GM21390 (cell line): Measurements from ENCODE around the gene CLDN9.
A peak's percentile ranks its signal among the peaks of the same experiment; 100 is the strongest.

Source experiments
- ATAC-seq: cut with Tn5 transposase; IDR thresholded peaks from one replicate; pipeline ENCODE4 v1.9.1; 2021; ENCODE audit not compliant: unreplicated experiment

CLDN9 gene

DNA sequence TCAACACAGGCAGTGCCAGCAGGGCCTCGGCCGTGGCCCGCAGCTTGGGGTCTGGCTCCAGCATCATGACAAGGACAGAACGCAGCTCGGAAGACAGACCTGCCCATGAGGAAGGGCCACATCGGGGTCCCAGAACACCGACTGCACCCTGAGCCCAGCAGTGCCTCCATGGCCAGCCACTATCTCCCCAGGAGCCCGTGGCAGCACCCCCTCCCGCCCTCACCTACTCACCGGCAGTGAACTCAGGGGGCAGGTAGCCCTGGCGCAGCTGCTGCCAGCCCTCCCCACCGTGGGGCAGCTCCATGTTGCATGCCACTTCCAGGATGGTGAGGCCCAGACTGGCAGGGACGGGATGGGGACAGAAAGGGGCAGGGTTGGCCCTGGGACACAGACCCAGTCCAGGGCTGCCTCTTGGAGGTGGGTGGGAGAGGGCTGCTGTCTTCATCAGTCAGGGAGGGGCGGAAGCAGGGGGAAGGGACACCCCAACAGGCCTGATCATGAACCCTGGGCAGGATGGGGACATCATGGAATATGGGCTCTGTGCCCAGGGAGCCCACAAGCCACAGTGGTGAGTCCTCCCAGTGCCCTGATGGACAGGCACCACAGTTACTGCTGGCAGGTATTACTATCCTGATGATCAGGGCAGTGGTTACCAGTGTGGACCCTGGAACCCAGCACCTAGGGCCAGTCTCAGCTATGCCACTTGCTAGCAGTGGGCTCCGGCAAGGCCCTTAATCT lies 38.2 kb upstream of the CLDN9 start:
- no peak for ATAC-seq

DNA sequence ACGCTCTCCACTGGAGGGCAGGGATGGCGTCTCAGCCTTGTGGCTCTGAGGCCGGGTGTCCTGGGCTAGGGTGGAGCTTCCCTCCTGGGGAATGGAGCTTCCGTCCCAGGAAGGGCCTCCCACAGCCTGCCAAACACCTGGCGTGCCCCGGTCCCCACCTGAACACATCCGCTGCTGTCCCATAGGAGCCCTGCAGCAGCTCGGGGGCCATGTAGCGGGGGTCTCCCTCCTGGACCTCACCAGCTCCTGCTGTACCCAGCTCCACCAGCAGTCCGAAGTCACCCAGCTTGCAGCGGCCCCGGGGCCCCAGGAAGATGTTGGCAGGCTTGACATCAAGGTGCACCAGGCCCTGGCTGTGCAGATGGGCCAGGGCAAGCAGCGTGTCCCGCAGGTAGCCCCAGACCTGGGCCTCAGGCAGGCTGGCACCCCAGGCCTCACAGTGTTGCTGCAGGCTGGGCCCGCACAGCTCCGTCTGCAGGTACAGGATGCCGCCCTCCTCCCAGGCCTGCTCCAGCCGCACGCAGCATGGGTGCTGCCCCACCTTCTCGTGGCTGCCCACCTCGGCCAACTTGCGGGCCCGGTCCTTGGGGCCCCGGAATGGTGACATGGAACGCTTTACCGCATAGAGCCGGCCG lies 37.4 kb upstream of the CLDN9 start:
- ATAC-seq = no peak

DNA sequence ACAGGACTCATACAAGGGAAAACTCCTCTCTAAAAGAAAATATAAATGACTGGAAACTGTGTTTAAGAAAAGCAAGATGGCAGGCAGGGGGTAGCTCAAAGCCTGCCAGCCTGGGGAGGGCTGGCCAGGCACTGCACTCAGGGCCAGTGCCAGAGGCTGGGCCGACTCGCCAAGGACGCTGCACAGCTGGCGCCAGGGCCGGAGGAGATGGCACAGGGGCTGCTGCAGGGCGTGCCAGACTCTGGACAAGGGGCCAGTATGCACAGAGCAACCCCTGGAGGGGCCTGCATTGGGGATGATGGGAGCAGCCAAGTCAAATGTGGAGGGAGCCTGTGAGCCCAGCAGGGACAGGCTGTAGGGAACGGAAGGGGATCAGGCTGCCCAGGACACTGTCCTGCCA lies 36.5 kb upstream of the CLDN9 start:
- ATAC-seq = no peak

DNA sequence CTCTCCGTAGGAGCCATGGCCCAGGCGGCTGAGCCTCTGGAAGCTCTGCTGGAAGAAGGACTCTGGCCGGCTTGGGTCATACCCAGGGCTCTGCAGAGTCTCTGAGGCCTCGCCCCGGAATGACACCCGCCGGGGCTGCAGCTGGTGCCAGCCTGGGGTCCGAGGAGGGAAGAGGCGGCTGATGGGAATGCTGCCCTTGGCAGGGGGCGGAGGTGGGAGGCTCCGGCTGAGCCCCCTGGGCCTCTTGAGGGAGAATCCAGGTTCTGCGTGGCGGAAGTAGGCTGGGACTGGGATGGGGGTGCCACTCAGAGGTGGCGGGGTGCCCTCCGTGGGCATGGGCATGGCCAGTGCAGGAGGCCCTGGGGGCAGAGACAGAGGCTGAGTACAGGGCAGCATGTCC lies 36.0 kb upstream of the CLDN9 start:
- ATAC-seq = no peak

DNA sequence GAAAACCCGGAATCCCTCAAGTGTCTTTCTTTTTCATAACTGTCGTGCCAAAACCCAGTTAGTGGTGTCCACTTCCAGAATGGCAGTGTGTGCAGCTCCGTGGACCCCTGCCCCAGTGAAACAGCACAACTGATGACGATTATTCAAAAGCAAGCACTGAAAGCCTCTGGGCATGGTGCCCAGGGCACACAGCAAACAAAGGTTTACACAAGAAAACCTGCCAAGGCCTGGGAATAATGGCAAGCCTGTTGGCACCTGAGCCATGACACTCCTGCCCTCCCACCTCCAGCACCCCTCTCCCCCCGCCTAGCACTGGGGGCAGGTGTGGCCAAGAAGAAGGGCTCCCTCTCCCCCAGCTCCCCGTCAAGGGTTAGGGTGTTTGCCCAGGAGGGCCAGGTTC lies 35.3 kb upstream of the CLDN9 start:
- no peak for ATAC-seq

DNA sequence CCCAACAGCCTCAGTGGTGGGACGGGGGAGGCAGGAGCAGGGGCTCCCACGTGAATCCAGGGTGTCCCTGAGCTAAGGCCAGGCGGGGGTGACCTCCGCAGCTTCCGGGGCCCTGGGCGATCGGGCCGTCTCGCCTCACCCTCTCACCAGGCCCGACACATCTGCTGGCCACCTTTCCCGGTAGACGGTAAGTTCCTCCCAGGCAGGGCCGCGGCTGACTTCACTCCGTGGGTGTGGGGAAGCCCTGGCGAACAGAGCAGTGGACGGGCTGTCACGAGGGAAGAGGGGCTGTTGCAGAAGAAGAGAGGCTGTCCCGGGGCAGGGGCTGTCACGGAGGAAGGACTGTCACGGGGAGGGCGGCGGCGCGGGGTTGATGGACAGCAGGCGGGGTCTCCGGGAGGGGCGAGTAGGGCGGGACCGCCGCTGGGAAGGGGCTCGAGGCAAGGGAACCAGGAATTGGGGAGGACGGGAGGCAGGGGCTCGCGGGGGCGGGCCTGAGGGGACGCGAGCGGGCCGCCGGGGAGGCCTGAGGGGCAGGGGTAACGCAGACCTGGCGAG lies 33.0 kb upstream of the CLDN9 start:
- ATAC-seq = peak; percentile 7

DNA sequence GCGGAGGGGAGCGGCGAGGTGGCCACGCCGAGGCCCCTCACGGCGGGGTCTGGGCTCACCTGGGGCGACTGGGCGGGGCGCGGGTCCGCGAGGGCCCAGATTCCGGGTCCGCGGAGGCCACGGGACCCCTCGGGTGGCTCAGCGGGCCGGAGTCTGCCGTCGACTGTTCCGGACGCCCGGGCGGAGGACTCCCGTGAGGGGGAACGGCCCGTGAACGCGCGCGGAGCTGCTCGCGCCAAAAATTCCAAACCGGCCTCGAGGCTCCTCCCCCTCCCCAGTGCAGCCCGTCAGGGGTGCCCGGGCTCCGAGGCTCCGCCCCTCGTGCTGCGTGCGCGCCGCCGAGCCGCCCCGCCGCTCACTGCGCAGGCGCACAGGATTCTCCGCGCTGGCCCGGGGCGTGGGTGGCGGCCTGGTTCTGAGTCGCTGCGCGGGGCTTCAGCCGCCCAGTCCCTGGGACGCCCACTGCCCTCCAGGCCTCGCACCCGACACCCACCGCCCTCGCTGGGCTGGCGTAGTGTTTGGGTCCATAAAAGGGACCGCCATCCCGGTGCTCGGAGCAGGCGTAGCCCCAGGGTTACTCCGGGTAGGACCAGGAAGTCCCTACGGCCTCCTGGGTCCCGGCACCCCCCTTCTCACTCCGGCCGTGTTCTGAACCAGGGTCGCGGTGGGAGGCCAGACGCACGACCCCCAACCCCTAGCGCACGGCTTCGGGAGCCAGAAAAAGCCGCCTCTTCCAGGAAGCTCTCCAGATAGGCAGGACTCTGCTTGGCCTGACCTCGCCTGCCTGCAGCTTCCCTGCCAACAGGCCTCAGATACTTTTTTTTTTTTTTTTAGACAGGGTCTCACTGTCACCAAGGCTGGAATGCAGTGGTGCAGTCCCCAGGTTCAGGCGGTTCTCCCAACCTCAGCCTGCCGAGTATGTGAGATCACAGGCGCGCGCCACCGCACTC lies 32.2 kb upstream of the CLDN9 start, which contains the start of gene PKMYT1:
Gene PKMYT1 (minus strand): TSS at position 220 of the 950 bp plus-strand sequence. CDS start 789 bp downstream, outside the sequence.
- ATAC-seq = peak; percentile 58

DNA sequence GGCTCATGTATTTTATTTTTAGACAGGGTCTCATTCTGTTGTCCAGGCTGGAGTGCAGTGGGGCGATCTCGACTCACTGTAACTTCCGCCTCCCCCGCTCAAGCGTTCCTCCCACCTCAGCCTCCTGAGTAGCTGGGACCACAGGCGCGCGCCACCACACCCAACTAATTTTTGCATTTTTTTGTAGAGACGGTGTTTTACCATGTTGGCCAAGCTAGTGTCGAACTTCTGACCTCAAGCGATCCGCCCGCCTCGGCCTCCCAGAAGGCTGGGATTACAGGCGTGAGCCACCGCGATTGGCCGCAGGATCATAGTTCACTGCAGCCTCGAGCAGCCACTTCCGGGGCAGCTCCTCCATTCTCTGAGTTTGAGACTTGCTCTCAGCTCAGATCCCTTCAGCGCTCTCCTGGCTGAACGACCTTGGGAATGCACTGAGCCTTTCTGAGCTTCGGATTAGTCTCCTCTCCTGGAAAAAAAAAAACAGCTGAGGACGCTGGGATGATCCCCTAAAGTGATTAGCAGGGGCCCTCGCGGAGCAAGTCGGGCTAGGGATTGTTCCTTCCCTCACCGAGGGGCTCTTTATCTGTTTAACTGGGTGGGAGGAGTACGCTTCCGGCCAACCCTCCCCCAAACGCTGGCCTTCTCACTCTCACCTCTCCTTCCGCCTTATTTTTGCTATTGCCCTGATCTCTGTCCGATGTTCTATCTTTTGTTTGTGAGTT lies 31.4 kb upstream of the CLDN9 start:
- no peak for ATAC-seq

DNA sequence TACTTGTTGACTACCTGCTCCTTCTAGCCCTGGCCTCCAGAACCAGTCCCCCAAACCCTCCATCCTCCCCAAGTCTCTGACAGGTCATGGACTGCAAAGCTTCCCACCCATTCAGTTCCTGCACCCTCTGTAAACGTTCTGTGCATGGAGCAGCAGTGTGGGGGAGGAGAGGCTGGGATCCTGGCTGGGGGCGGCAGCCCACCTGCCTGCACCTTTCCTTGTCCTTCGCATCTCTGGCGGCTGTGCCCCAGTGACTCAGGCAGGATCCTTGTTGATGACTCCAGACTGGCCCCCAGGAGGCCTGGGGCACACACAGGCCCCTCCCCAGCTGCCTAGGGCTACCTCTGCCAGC lies 30.8 kb upstream of the CLDN9 start:
- no peak for ATAC-seq

DNA sequence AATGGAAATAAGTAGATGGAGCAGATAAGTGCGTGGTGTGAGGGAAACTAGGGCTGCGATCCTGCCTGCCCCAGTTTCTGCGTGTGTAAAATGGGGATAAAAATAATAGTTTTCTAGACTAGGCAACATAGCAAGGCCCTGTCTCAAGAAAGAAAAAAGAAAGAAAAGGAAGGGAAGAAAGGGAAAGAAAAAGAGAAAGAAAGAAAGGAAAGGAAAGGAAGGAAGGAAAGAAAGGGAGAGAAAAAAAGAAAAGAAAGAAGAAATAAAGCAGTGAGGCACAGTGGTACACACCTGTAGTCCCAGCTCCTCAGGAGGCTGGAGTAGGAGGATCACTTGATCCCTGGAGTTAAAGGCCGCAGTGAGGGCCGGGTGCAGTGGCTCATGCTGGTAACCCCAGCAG lies 30.3 kb upstream of the CLDN9 start:
- no peak for ATAC-seq

DNA sequence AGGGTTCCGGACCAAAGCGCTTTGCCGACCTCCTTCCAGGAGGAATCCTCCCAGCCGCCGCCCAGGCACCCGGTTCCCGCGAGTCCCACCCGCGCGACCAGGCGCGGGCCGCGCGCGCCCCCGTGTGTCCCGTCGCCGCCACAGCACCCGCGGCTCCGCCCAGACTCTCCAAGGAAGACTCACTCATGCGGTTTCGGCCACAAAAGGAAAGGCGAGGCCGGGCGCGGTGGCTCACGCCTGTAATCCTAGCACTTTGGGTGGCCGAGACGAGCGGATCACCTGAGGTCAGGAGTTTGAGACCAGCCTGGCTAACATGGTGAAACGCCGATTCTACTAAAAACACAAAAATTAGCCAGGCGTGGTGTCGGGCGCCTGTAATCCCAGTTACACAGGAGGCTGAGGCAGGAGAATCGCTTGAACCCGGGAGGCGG lies 29.0 kb upstream of the CLDN9 start:
- no peak for ATAC-seq

DNA sequence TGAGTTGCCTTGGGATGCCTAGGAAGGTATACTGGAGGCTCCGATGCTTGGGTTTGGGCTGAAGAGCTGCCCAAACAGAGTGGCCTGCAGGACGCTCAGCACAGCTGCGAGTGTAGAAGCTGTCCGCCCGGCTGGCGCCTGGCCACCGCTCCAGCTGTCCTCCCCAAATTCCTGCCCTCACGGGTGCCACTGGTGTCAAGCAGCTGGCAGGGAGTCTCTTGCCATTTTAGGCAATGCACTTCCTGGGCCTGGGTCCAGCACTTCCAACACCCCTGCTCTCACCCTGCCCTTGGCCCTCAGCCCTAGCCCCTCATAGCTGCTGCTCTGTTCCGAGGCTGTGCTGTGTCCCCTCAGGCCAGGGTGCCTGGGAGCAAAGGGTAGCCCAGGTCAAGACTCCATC lies 27.3 kb upstream of the CLDN9 start:
- no peak for ATAC-seq

DNA sequence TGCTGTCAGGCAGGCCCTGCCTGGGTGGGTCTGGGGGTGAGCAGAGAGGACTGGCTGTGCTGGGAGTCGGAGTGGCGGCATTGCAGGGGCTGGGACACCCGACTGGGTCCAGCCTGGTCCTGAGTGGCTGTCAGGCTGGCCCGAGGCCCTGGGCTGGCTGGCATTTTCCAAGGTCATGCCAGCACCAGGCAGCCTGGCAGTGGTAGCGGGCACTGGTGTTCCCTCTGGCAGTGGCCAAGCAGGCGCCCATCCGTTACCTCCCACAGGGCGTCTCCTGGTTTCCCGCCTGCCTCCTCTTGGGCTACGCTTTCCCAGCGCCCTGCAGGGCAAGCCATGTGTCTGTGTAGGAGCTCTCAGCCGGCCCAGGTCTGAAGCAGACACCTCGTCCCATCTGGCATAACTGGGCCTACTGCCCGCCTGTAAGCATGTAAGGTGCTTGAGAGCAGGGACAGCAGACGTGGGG lies 26.8 kb upstream of the CLDN9 start:
- no peak for ATAC-seq

DNA sequence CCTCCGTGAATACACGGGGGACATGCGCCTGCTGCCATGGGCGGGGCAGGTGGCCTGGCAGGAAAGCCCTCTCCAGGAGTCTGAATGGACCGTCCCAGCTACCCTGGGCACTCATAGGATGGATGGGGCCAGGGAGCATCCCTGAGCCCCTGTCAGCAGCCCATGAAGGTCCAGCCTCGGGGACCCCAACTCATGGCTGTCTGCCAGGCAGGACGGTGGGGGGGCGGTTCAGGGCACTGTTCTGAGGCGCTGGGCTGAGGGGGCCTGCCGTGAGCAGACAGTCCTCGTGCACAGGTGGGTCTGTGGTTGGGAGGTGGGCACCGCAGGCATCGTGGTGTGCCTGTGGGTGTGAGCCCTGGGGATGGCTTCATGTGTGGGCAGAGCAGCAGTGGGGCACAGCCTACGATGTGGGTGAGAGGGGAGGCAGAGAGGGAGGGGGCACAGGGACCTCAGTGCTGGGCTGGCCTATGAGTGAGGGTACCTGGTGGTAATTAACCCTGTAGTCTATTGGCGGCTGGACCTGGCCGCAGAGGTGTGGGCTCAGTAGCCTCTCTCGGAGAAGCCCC lies 26.0 kb upstream of the CLDN9 start:
- ATAC-seq = no peak

DNA sequence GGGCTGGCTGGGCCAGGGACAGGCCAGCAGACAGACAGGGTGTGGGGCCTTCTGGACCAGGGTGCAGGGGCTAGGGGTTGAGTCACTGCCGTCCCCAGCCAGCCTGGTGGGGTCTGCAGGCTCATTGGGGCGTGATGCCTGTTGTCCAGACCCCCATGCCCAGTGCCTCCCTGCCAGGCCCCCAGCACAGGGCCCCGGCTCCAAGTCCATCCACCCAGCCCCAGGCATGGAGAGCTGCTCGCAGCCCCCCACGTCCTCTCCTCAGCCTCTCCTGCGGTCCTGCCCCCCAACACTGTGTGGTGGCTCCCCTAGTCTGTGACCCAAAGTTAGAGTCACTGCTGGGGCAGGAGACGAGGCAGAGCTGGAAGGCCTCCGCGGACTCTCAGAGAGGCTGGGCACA lies 25.4 kb upstream of the CLDN9 start:
- ATAC-seq = no peak

DNA sequence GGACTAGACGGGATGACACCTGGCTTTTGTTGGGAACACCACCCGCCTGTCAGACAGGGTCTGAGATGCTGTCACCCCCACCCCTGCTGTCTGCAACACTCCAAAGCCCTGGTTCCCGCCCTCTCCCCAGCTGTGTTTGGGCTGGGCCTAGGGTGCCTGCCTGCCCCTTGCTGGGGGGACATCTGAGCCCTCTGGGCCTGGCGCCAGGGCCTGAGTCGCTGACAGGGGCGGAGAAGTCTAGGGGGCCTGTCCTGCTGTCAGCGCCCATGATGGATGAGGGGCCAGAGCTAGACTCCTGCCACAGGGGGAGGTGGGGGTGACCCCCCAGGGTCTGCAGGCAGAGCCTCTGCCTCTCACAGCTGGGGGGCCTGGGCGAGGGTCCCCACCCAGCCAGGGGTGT lies 24.9 kb upstream of the CLDN9 start:
- no peak for ATAC-seq

DNA sequence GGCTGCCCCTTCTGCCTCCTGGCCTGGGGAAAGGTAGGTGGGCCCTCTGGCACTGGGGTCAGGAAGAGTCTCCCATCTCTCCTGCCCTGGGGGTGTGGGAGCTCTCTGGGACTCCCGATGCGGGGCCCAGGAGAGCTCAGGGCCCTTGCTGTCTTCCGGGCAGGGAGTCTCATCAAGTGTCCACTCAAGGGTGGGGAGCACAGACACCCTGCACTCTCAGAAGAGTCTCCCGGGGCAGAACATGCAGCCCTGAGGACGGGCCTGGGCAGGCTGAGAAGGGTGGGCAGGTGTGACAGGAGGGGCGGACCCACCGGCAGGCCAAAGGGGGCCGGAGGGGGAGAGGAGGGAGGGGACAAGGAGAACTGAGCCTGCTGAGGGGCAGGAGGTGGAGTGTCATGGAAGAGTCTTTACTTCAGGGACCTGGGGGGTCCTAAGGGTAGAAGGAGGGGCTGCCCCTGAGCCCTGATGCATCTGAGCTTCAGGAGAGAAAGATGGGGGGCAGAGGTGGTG lies 24.1 kb upstream of the CLDN9 start:
- ATAC-seq = no peak

DNA sequence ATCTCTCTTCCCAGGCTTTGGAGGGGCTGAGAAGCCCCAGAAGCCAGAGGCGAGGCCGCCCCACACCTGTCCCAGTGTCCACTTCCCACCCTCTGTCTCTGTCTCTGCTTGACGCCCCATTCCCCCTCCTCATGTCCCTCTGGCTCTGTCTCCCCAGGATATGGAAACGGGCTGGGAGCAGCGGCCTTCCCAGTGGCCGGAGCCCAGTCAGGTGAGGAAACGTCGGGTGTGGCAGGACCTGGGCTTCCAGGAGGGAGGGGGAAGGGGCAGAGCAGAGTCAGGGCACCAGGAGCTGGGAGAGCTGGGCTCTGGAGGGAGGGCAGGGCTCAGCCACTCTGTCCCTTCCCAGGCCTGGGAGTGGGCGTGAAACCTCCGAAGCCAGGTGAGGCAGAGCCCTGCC lies 21.8 kb upstream of the CLDN9 start:
- no peak for ATAC-seq

DNA sequence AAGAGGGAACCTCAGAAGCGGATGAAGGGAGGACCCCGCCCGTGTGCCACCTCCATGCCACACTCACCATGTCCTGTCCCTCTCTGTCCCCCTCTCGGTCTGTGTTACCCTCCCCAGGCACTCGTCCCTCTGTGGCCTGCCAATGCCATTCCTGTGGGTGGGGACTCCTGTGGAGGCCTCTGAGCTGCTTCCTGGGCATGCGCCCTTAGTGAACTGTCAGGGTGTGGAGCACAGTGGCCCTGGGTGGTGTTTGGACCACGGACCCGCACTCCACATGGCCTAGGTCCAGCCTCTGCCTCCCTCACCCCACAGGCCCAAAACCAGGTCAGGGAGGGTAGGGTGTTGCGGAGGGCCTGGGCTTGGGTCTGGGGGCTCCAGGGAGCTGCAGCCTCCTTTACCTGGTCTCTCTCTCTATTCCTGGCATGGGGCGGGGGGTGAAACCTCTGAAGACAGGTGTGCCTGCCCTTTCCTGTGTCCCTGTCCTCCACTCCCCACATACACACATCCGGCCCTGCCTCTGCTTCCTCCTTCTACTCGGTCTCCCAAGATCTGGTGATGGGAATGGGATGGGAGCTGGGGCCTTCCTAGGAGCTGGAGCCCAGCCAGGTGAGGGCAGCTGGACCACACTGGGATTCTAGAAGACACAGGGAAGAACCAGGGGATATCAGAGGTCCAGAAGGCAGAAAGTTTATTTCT lies 21.0 kb upstream of the CLDN9 start:
- no peak for ATAC-seq
